Thyroid gland (tissue), 4 donors: ENCODE data around the gene UBA1. TPM values are rescaled to one million over a fixed set of nuclear protein-coding genes. Genes with fewer than 3 reads are reported as not detected.

ENCODE experiments used
- DNase-seq, 2 donors: peaks; one replicate each; pipeline ENCODE4 v3.0.0-alpha.2; 2019
- H3K27ac ChIP-seq, 3 donors: fragments of 200-600 bp; sonication (generic); 1 replicate in 2 of 3; 2 replicates in 1 of 3; pipeline ENCODE4 v1.5.1; 2016 to 2019; ENCODE audit warnings: mild to moderate bottlenecking in 1 of 3, moderate library complexity in 1 of 3
- H3K27me3 ChIP-seq: fragments of 200-600 bp; sonication (generic); one replicate; pipeline ENCODE4 v1.5.1; 2019
- H3K36me3 ChIP-seq, 2 donors: fragments of 200-600 bp; sonication (generic); one replicate each; pipeline ENCODE4 v1.5.1; 2016 to 2019
- H3K4me1 ChIP-seq, 2 donors: fragments of 200-600 bp; sonication (generic); one replicate each; pipeline ENCODE4 v1.5.1; 2017 to 2019
- H3K4me3 ChIP-seq, 3 donors: fragments of 200-600 bp; sonication (generic); replicated peaks in 1 of 3; 1 replicate in 2 of 3; 2 replicates in 1 of 3; pipeline ENCODE4 v1.5.1; 2016; ENCODE audit warnings: mild to moderate bottlenecking in 1 of 3
- H3K9me3 ChIP-seq: fragments of 200-600 bp; sonication (generic); one replicate; pipeline ENCODE4 v1.5.1; 2017
- POLR2A ChIP-seq, 2 donors: fragments of 450-650 bp; IDR thresholded peaks; one replicate each; pipeline ENCODE4 v1.6.1; 2017; ENCODE audit warnings: antibody characterized with exemption in 2 of 2, mild to moderate bottlenecking in 2 of 2, moderate library complexity in 1 of 2
- WGBS, 2 donors: methylation state at CpG; one replicate each; pipeline ENCODE4 v1.1.5; 2017; 5-methylcytosine and 5-hydroxymethylcytosine counted together
- intact Hi-C: fragments of 100-400 bp; cut with DNase I; formaldehyde crosslinking; loops from one replicate; pipeline ENCODE4 v1.15.1; 2023
- total RNA-seq, 4 donors: library from RNA; depleted of rRNA; stranded (reverse); fragments of >200 nt; gene quantifications; one replicate each; pipeline ENCODE4 v1.2.3, GENCODE V29; 2016
- TF ChIP-seq, protein P1 (sequence below), 6 experiments: fragments of 200-600 bp in 3 of 6; fragments of 450-650 bp in 3 of 6; sonication (generic) in 3 of 6; IDR thresholded peaks; one replicate each; pipeline ENCODE4 v1.5.1; 2016 to 2019; ENCODE audit warnings: antibody characterized with exemption in 6 of 6, mild to moderate bottlenecking in 2 of 6, inconsistent platforms in 1 of 6, moderate library complexity in 1 of 6

Gene UBA1
- total RNA-seq, 4 donors from 2014 or later, result 159 to 293 (median 201) TPM

DNA sequence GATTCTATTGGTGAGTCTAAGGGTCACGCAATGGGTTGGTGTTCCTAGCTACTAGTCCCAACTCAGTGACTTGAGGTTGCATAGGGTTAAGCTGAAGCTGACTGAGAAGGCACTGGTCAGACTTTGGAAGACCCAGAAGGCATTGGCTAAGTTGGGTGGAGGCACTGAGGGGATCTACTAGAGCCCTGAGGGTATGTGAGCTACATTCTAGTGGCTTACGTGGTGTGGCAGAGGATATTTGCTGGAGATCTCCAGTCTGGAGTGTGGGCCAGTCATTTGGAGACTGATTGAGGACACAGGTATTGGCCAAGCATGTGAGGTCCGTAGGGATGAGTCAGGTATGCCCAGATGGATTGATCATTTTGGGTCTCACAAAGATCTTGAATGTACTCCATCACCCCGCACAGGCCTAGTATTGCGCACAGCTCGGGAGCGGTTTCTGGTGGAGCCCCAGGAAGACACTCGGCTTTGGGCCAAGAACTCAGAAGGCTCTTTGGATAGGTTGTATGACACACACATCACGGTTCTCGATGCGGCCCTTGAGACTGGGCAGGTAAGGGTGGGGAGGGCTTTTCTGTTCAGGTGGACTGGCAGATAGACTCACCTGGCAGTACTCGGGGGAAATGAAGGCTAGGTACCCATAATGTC lies 46.4 kb downstream of the UBA1 start:
- intact Hi-C loops, result no loop called here
- peaks cover 13 to 35% of the 10 kb centered on the region in 2 donors for H3K36me3 ChIP-seq
- no peaks in the 10 kb centered on the region for H3K9me3 ChIP-seq
- H3K27me3 ChIP-seq, result no peaks in the 10 kb centered on the region
- TF ChIP-seq, protein P1, sequence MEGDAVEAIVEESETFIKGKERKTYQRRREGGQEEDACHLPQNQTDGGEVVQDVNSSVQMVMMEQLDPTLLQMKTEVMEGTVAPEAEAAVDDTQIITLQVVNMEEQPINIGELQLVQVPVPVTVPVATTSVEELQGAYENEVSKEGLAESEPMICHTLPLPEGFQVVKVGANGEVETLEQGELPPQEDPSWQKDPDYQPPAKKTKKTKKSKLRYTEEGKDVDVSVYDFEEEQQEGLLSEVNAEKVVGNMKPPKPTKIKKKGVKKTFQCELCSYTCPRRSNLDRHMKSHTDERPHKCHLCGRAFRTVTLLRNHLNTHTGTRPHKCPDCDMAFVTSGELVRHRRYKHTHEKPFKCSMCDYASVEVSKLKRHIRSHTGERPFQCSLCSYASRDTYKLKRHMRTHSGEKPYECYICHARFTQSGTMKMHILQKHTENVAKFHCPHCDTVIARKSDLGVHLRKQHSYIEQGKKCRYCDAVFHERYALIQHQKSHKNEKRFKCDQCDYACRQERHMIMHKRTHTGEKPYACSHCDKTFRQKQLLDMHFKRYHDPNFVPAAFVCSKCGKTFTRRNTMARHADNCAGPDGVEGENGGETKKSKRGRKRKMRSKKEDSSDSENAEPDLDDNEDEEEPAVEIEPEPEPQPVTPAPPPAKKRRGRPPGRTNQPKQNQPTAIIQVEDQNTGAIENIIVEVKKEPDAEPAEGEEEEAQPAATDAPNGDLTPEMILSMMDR (IDR thresholded peaks at IDR 0.05), result no peak
- no peak for TF ChIP-seq POLR2A (IDR thresholded peaks at IDR 0.05)
- H3K4me3 ChIP-seq, result no peak overlapping the region
- H3K27ac ChIP-seq, result no peak overlapping the region
- WGBS, 2 donors, result 94 to 98% methylated on average over 8 to 10 of the region's 12 CpGs
- no peaks in the 10 kb centered on the region for H3K4me1 ChIP-seq
- DNase-seq, result no peak

DNA sequence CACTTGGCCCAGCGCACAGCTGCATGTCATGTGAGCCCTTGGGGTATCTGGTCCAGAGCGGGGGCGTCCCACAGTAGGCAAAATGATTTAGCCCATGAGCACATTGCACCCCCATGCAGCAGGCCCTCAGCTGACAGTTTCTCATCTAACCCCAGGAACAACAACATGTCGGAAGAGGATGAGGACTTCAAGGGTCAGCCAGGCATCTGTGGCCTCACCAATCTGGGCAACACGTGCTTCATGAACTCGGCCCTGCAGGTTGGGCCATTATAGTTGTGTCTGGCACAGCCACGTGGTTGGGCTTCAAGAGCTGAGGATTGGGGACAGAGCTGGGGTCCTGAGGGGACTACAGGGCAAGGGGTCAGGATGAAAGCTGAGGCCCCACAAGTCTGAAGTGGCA lies 47.0 kb downstream of the UBA1 start:
- Histone ChIP-seq H3K27me3 (no peaks in the 10 kb centered on the region), H3K27ac (no peak overlapping the region), H3K9me3 (no peaks in the 10 kb centered on the region), H3K4me3 (no peak overlapping the region), H3K4me1 (no peaks in the 10 kb centered on the region), H3K36me3 (peaks cover 13 to 40% of the 10 kb centered on the region in 2 donors)
- DNase-seq, result no peak
- intact Hi-C loops, result no loop called here
- TF ChIP-seq, protein P1 (IDR thresholded peaks at IDR 0.05), result no peak
- WGBS, 2 donors, result 95 to 100% methylated on average over 3 to 4 of the region's 7 CpGs

DNA sequence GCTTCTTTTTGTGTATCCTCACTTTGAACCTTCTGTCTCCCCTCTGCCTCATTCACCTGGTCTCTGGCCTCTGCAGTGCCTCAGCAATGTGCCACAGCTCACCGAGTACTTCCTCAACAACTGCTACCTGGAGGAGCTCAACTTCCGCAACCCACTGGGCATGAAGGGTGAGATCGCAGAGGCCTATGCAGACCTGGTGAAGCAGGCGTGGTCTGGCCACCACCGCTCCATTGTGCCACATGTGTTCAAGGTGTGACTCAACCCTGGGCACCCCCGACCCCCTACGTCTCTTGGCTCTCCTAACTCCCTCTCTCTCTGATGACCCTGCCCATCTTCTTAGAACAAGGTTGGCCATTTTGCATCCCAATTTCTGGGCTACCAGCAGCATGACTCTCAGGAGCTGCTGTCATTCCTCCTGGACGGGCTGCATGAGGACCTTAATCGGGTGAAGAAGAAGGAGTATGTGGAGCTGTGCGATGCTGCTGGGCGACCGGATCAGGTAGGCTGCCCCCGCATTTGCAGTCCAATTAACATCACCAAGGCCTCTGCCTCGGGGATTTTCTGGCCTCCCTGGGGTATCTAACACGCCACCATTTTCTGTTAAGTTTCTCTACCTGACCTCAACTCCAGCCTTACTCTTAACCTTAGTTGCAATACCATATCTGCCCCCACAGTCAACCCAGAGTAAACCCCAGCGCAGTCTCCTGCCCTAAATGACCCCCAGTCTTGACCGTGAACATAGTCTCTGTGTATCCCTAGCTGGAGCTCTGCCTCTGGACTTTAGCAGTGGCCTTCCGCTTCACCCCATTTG lies 47.8 kb downstream of the UBA1 start:
- 95% methylated on average over 17 to 18 of the region's 18 CpGs for WGBS, 2 donors
- H3K27ac ChIP-seq, result no peak overlapping the region
- no peaks in the 10 kb centered on the region for H3K27me3 ChIP-seq
- no peak overlapping the region for H3K4me3 ChIP-seq
- H3K9me3 ChIP-seq, result no peaks in the 10 kb centered on the region
- H3K36me3 ChIP-seq, result peaks cover 13 to 46% of the 10 kb centered on the region in 2 donors
- no peak for DNase-seq
- H3K4me1 ChIP-seq, result no peaks in the 10 kb centered on the region
- intact Hi-C loops, result no loop called here
- TF ChIP-seq POLR2A (IDR thresholded peaks at IDR 0.05), result no peak

DNA sequence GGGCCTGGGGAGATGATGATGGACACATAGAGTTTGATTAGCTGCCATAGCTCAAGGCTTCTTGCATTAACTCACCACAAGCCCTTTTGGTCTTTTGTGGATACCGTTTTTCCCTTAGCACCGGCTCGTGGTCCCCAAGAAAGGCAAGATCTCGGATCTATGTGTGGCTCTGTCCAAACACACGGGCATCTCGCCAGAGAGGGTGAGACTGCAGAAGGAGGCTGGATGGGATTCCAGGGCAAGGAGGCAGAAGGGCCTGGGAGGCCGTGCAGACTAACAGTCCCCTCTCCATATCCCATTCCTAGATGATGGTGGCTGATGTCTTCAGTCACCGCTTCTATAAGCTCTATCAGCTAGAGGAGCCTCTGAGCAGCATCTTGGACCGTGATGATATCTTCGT lies 48.7 kb downstream of the UBA1 start:
- H3K27ac ChIP-seq, result no peak overlapping the region
- H3K27me3 ChIP-seq, result no peaks in the 10 kb centered on the region
- H3K4me3 ChIP-seq, result no peak overlapping the region
- no peak for TF ChIP-seq POLR2A (IDR thresholded peaks at IDR 0.05)
- TF ChIP-seq, protein P1 (IDR thresholded peaks at IDR 0.05), result no peak
- intact Hi-C loops, result no loop called here
- no peaks in the 10 kb centered on the region for H3K4me1 ChIP-seq
- H3K36me3 ChIP-seq, result peaks cover 13 to 47% of the 10 kb centered on the region in 2 donors
- H3K9me3 ChIP-seq, result no peaks in the 10 kb centered on the region
- 92 to 100% methylated on average over 1 to 10 of the region's 10 CpGs for WGBS, 2 donors
- no peak for DNase-seq

DNA sequence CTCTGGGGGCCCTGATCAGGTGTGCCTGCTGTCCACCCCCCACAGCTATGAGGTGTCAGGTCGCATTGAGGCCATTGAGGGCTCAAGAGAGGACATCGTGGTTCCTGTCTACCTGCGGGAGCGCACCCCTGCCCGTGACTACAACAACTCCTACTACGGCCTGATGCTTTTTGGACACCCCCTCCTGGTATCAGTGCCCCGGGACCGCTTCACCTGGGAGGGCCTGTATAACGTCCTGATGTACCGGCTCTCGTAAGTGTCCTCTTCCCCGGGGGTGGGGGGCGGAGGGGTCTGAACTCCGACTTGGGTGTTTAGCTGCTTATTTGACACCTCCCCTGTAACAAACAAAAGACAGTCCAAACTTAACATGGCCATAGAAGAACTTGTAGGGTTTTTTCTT lies 49.7 kb downstream of the UBA1 start:
- WGBS, 2 donors, result 87 to 89% methylated on average over 8 to 11 of the region's 14 CpGs
- no peak for DNase-seq
- H3K4me1 ChIP-seq, result no peaks in the 10 kb centered on the region
- intact Hi-C loops, result no loop called here
- H3K27ac ChIP-seq, result no peak overlapping the region
- no peaks in the 10 kb centered on the region for H3K9me3 ChIP-seq
- H3K4me3 ChIP-seq, result no peak overlapping the region
- no peaks in the 10 kb centered on the region for H3K27me3 ChIP-seq
- peaks cover 13 to 49% of the 10 kb centered on the region in 2 donors for H3K36me3 ChIP-seq
- TF ChIP-seq, protein P1 (IDR thresholded peaks at IDR 0.05), result no peak
- TF ChIP-seq POLR2A (IDR thresholded peaks at IDR 0.05), result no peak
